GM18511 (cell line): ENCODE measurements around the gene GPATCH1.

Source experiments
- ATAC-seq: cut with Tn5 transposase; IDR thresholded peaks from one replicate; pipeline ENCODE4 v1.9.1; 2021; ENCODE audit warnings: mild to moderate bottlenecking, moderate library complexity; ENCODE audit not compliant: unreplicated experiment

GPATCH1 gene

GRCh38 chr19:33063753-33064457 is 17.1 kb upstream of the GPATCH1 start:
- no peak for ATAC-seq

- peak; percentile 74 for ATAC-seq
Measured at GRCh38 chr19:33064458-33064791, 16.6 kb upstream of the GPATCH1 start.

- ATAC-seq: peak; percentile 84
Measured at GRCh38 chr19:33064792-33065550, 16.0 kb upstream of the GPATCH1 start, which contains the start of gene RHPN2. RHPN2 (minus strand) TSS chr19:33064888; CDS start chr19:33064852, 36 bp downstream.

- ATAC-seq: no peak
Measured at GRCh38 chr19:33066543-33066942, 14.4 kb upstream of the GPATCH1 start.

- ATAC-seq: no peak
Measured at GRCh38 chr19:33067121-33067520, 13.9 kb upstream of the GPATCH1 start.

GRCh38 chr19:33071887-33072286 is 9.1 kb upstream of the GPATCH1 start:
- ATAC-seq: no peak

- no peak for ATAC-seq
Measured at GRCh38 chr19:33075519-33075918, 5.5 kb upstream of the GPATCH1 start.

GRCh38 chr19:33085570-33086128 is 4.7 kb downstream of the GPATCH1 start:
- no peak for ATAC-seq

GRCh38 chr19:33086955-33087354 is 6.0 kb downstream of the GPATCH1 start:
- no peak for ATAC-seq

- ATAC-seq: no peak
Measured at GRCh38 chr19:33089010-33089409, 8.0 kb downstream of the GPATCH1 start.

- no peak for ATAC-seq
Measured at GRCh38 chr19:33090179-33090578, 9.2 kb downstream of the GPATCH1 start.

GRCh38 chr19:33093420-33094210 is 12.6 kb downstream of the GPATCH1 start:
- ATAC-seq: no peak

GRCh38 chr19:33094436-33095067 is 13.6 kb downstream of the GPATCH1 start:
- ATAC-seq: no peak

GRCh38 chr19:33096005-33096404 is 15.0 kb downstream of the GPATCH1 start:
- no peak for ATAC-seq

- no peak for ATAC-seq
Measured at GRCh38 chr19:33098055-33098534, 17.1 kb downstream of the GPATCH1 start.

GRCh38 chr19:33100894-33101644 is 20.1 kb downstream of the GPATCH1 start:
- no peak for ATAC-seq

- ATAC-seq: no peak
Measured at GRCh38 chr19:33102893-33103292, 21.9 kb downstream of the GPATCH1 start.

- no peak for ATAC-seq
Measured at GRCh38 chr19:33108161-33108560, 27.2 kb downstream of the GPATCH1 start.

GRCh38 chr19:33110137-33110910 is 29.3 kb downstream of the GPATCH1 start:
- ATAC-seq: no peak
